SHP77 (cell line): ENCODE measurements around the gene CLTB.
"Not testable (repeated sequence)": the region's sequence is repeated elsewhere in the genome, so short reads cannot be mapped to it uniquely, and the experiment has no call there.

Source experiments
- DNase-seq, 2 experiments: peaks; one replicate each; lab custom pipeline; 2025; lab: John Stamatoyannopoulos, UW

Gene CLTB

GRCh38 chr5:176415952-176416924 is at the start of gene CLTB:
Gene CLTB, minus strand, starts transcription at chr5:176416539. Its CDS starts 176 bp downstream, at chr5:176416363.
- peak; percentile 83 to 84 for DNase-seq

- DNase-seq = no peak
Observed at GRCh38 chr5:176463113-176463764, 46.9 kb upstream of the CLTB start.

GRCh38 chr5:176461349-176461748 is 45.0 kb upstream of the CLTB start:
- DNase-seq = no peak

- DNase-seq = no peak
Observed at GRCh38 chr5:176458904-176459561, 42.7 kb upstream of the CLTB start.

- DNase-seq = no peak
Observed at GRCh38 chr5:176454724-176455394, 38.5 kb upstream of the CLTB start.

- no peak for DNase-seq
Observed at GRCh38 chr5:176450077-176450476, 33.7 kb upstream of the CLTB start.

- peak; percentile 84 for DNase-seq
Observed at GRCh38 chr5:176447978-176448608, 31.8 kb upstream of the CLTB start, which contains the start of gene FAF2. Gene FAF2, plus strand, starts transcription at chr5:176448385. Its CDS starts 23 bp downstream, at chr5:176448408.

GRCh38 chr5:176447591-176447977 is 31.2 kb upstream of the CLTB start:
- no peak for DNase-seq

- DNase-seq = no peak
Observed at GRCh38 chr5:176446884-176447590, 30.7 kb upstream of the CLTB start.

GRCh38 chr5:176446028-176446665 is 29.8 kb upstream of the CLTB start:
- no peak for DNase-seq

- no peak for DNase-seq
Observed at GRCh38 chr5:176444742-176445141, 28.4 kb upstream of the CLTB start.

GRCh38 chr5:176442911-176443310 is 26.6 kb upstream of the CLTB start:
- DNase-seq = not testable (repeated sequence)

GRCh38 chr5:176441921-176442323 is 25.6 kb upstream of the CLTB start:
- DNase-seq = no peak

GRCh38 chr5:176440927-176441706 is 24.8 kb upstream of the CLTB start:
- DNase-seq = no peak

- no peak for DNase-seq
Observed at GRCh38 chr5:176438959-176439757, 22.8 kb upstream of the CLTB start.

GRCh38 chr5:176436656-176437055 is 20.3 kb upstream of the CLTB start:
- DNase-seq = no peak

- DNase-seq = no peak
Observed at GRCh38 chr5:176432707-176433106, 16.4 kb upstream of the CLTB start.

GRCh38 chr5:176429972-176430371 is 13.6 kb upstream of the CLTB start:
- no peak for DNase-seq

GRCh38 chr5:176427971-176428370 is 11.6 kb upstream of the CLTB start:
- no peak for DNase-seq
